ENCODE measurements around the gene CD151. TPM values are rescaled to one million over a fixed set of nuclear protein-coding genes. Genes with fewer than 3 reads are reported as not detected.

The CD151 gene
- total RNA-seq, 5 donors from 2014 or later (not counting 1 experiment from before 2014, with no cell fraction given): 14.9 to 28.2 (median 25.6) TPM

DNA sequence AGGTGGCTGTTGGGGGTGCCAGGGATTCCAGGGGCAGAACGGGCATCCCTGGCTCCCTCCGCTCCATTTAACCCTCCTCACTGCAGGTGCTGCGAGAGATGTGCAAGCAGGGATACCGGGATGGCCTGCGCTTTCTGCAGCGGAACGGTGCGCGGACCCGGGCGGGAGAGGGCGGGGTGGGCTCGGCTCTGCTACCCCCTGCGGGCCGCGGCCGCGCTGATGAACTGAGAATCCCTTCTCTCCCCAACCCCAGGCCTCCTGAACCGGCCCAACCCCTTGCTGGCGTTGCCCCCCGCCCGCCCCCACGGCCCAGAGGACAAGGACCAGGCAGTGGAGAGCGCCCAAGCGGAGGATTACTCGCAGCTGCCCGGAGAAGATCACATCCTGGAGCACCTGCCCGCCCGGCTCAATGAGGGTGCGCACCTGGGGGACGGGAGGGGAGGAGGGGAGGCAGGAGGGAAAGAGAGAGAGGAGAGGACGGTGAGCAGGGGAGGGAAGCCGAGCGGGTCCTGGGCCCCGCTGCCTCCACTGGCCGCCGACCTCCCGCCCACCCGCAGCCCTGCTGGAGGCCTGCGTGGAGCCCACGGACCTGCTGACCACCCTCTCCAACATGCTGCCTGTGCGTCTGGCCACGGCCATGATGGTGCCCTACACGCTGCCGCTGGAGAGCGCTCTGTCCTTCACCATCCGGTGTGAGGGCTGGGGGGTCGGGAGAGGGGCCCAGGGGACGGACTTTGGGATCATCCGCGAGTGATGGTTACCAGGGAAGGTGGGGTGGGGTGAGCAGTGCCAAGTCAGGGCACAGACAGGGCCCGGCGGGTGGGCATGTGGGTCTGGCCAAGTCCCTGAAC lies 9.1 kb upstream of the CD151 start:
- Histone ChIP-seq H3K4me1 (ENCODE audit: control insufficient read depth in 1 of 2, extremely low read depth in 1 of 2, insufficient read depth in 2 of 2, low read length in 2 of 2) (peaks cover 8 to 61% of the 10 kb centered on the region in 2 experiments), H3K36me3 (ENCODE audit: control insufficient read depth in 2 of 2, extremely low read depth in 1 of 2, insufficient read depth in 1 of 2, low read length in 1 of 2) (peaks cover 7 to 29% of the 10 kb centered on the region in 2 donors), H3K9me3 (no peaks in the 10 kb centered on the region), H3K27ac (ENCODE audit: low read length) (no peak overlapping the region), H3K4me3 (ENCODE audit: control insufficient read depth in 1 of 2, extremely low read depth in 1 of 2, low read length in 1 of 2) (no peak overlapping the region), H3K27me3 (replicated peaks in 1 of 2; ENCODE audit: control insufficient read depth in 2 of 2, extremely low read depth in 1 of 2, insufficient read depth in 2 of 2, low read length in 1 of 2) (peaks cover 0 to 39% of the 10 kb centered on the region in 2 experiments)
- 96% methylated on average over 27 of the region's 53 CpGs for WGBS (ENCODE audit: insufficient coverage)
- CTCF ChIA-PET: no interaction called here
- Mint-ChIP-seq H3K27me3 (peaks cover 6 to 13% of the 10 kb centered on the region in 2 donors), H3K9me3 (no peaks in the 10 kb centered on the region), H3K27ac (no peak overlapping the region), H3K4me1 (peaks cover 15 to 35% (median 24%) of the 10 kb centered on the region in 3 donors), H3K4me3 (no peak overlapping the region), H3K36me3 (peaks cover 17% of the 10 kb centered on the region)
- POLR2A ChIA-PET: no interaction called here
- ATAC-seq (replicated peaks in 1 of 4): no peak
- no peak for DNase-seq

DNA sequence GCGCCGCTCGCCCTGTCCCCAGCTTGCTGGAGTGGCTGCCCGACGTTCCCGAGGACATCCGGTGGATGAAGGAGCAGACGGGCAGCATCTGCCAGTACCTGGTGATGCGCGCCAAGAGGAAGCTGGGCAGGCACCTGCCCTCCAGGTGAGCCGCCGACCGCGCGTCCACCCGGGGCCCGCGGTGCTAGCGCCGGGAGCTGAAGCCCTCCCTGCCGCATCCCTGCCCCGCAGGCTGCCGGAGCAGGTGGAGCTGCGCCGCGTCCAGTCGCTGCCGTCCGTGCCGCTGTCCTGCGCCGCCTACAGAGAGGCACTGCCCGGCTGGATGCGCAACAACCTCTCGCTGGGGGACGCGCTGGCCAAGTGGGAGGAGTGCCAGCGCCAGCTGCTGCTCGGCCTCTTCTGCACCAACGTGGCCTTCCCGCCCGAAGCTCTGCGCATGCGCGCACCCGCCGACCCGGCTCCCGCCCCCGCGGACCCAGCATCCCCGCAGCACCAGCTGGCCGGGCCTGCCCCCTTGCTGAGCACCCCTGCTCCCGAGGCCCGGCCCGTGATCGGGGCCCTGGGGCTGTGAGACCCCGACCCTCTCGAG lies 8.4 kb upstream of the CD151 start:
- Histone ChIP-seq H3K27ac (ENCODE audit: low read length) (no peak overlapping the region), H3K9me3 (no peaks in the 10 kb centered on the region), H3K27me3 (replicated peaks in 1 of 2; ENCODE audit: control insufficient read depth in 2 of 2, extremely low read depth in 1 of 2, insufficient read depth in 2 of 2, low read length in 1 of 2) (peaks cover 0 to 46% of the 10 kb centered on the region in 2 experiments), H3K4me3 (ENCODE audit: control insufficient read depth in 1 of 2, extremely low read depth in 1 of 2, low read length in 1 of 2) (no peak overlapping the region), H3K4me1 (ENCODE audit: control insufficient read depth in 1 of 2, extremely low read depth in 1 of 2, insufficient read depth in 2 of 2, low read length in 2 of 2) (peaks cover 7 to 62% of the 10 kb centered on the region in 2 experiments), H3K36me3 (ENCODE audit: control insufficient read depth in 2 of 2, extremely low read depth in 1 of 2, insufficient read depth in 1 of 2, low read length in 1 of 2) (peaks cover 7 to 29% of the 10 kb centered on the region in 2 donors)
- Mint-ChIP-seq H3K9me3 (no peaks in the 10 kb centered on the region), H3K4me1 (peaks cover 21 to 42% (median 30%) of the 10 kb centered on the region in 3 donors), H3K27me3 (peaks cover 6 to 20% of the 10 kb centered on the region in 2 donors), H3K36me3 (peaks cover 17% of the 10 kb centered on the region), H3K27ac (no peak overlapping the region), H3K4me3 (no peak overlapping the region)
- CTCF ChIA-PET: no interaction called here
- no peak for DNase-seq
- no peak for ATAC-seq (replicated peaks in 1 of 4)
- POLR2A ChIA-PET: no interaction called here
- WGBS (ENCODE audit: insufficient coverage): 97% methylated on average over 54 of the region's 59 CpGs

DNA sequence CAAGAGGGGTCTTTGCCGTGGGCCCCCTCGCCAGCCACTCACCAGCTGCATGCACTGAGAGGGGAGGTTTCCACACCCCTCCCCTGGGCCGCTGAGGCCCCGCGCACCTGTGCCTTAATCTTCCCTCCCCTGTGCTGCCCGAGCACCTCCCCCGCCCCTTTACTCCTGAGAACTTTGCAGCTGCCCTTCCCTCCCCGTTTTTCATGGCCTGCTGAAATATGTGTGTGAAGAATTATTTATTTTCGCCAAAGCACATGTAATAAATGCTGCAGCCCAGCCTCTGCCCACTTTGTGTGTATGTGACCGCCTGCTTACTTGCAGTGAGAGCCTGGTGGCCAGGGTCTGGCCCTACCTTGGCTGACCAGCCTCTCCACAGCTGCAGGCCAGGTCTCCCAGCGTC lies 7.8 kb upstream of the CD151 start:
- peaks cover 17% of the 10 kb centered on the region for H3K36me3 Mint-ChIP-seq
- Histone ChIP-seq H3K9me3 (no peaks in the 10 kb centered on the region), H3K36me3 (ENCODE audit: control insufficient read depth in 2 of 2, extremely low read depth in 1 of 2, insufficient read depth in 1 of 2, low read length in 1 of 2) (peaks cover 7 to 29% of the 10 kb centered on the region in 2 donors), H3K4me1 (ENCODE audit: control insufficient read depth in 1 of 2, extremely low read depth in 1 of 2, insufficient read depth in 2 of 2, low read length in 2 of 2) (peaks cover 12 to 68% of the 10 kb centered on the region in 2 experiments), H3K27me3 (replicated peaks in 1 of 2; ENCODE audit: control insufficient read depth in 2 of 2, extremely low read depth in 1 of 2, insufficient read depth in 2 of 2, low read length in 1 of 2) (peaks cover 0 to 52% of the 10 kb centered on the region in 2 experiments), H3K4me3 (ENCODE audit: control insufficient read depth in 1 of 2, extremely low read depth in 1 of 2, low read length in 1 of 2) (no peak overlapping the region), H3K27ac (ENCODE audit: low read length) (no peak overlapping the region)
- DNase-seq (no peak), ATAC-seq (replicated peaks in 1 of 4) (no peak)
- peaks cover 21 to 46% (median 35%) of the 10 kb centered on the region in 3 donors for H3K4me1 Mint-ChIP-seq
- H3K27me3 Mint-ChIP-seq: peaks cover 9 to 25% of the 10 kb centered on the region in 2 donors
- no peak overlapping the region for H3K4me3 Mint-ChIP-seq
- H3K9me3 Mint-ChIP-seq: no peaks in the 10 kb centered on the region
- ChIA-PET POLR2A (no interaction called here), CTCF (no interaction called here)
- 92% methylated on average over 5 of the region's 11 CpGs for WGBS (ENCODE audit: insufficient coverage)
- no peak overlapping the region for H3K27ac Mint-ChIP-seq

DNA sequence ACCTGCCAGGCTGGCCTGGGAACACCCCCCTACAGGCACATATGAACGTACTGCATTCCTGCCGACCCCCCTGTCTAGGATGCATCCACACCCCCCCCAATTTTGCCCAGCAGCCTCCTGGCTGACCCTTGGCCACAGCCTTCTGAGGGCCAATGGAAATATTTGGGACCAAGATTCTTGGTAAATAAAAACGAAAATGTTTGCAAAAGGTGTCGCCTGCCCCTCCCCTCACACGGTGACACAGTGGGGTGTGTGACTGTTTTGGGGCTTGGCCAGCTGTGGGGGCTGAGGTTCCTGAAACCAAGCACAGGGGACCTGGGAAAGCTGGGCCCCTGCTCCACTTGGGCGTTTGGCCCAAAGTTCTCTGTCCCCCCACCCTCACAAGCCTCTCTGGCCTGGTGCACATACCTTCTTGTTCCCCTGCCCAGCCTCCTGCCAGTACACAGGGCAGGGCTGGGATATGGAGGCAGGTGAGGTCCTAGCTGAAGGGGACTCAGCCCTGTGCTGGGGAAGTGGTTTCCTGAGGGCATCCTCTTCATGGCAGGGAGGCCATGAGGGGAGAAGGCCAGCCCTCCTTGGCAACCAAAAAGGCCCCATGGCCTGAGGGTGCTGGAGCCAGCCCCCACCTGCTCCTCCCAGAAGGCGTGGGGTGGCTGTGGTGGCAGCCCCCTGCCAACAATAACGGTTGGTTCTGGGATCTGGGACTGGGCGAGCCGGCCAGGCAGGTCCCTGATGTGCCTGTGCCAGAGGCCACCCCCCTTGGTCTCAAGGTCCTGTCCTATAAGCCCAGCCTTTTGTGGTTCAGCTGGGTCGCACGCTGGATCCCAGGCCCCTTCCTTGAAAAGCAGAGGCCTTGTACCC lies 7.2 kb upstream of the CD151 start:
- Histone ChIP-seq H3K4me1 (ENCODE audit: control insufficient read depth in 1 of 2, extremely low read depth in 1 of 2, insufficient read depth in 2 of 2, low read length in 2 of 2) (peaks cover 15 to 68% of the 10 kb centered on the region in 2 experiments), H3K9me3 (no peaks in the 10 kb centered on the region), H3K27me3 (replicated peaks in 1 of 2; ENCODE audit: control insufficient read depth in 2 of 2, extremely low read depth in 1 of 2, insufficient read depth in 2 of 2, low read length in 1 of 2) (peaks cover 0 to 58% of the 10 kb centered on the region in 2 experiments), H3K27ac (ENCODE audit: low read length) (no peak overlapping the region), H3K4me3 (ENCODE audit: control insufficient read depth in 1 of 2, extremely low read depth in 1 of 2, low read length in 1 of 2) (no peak overlapping the region), H3K36me3 (ENCODE audit: control insufficient read depth in 2 of 2, extremely low read depth in 1 of 2, insufficient read depth in 1 of 2, low read length in 1 of 2) (peaks cover 7 to 29% of the 10 kb centered on the region in 2 donors)
- Mint-ChIP-seq H3K4me3 (no peak overlapping the region), H3K36me3 (peaks cover 17% of the 10 kb centered on the region), H3K27me3 (peaks cover 9 to 28% of the 10 kb centered on the region in 2 donors), H3K4me1 (peaks cover 21 to 42% (median 34%) of the 10 kb centered on the region in 3 donors), H3K9me3 (no peaks in the 10 kb centered on the region), H3K27ac (no peak overlapping the region)
- no peak for ATAC-seq (replicated peaks in 1 of 4)
- ChIA-PET CTCF (no interaction called here), POLR2A (no interaction called here)
- WGBS (ENCODE audit: insufficient coverage): 93% methylated on average over 5 of the region's 12 CpGs
- no peak for DNase-seq

DNA sequence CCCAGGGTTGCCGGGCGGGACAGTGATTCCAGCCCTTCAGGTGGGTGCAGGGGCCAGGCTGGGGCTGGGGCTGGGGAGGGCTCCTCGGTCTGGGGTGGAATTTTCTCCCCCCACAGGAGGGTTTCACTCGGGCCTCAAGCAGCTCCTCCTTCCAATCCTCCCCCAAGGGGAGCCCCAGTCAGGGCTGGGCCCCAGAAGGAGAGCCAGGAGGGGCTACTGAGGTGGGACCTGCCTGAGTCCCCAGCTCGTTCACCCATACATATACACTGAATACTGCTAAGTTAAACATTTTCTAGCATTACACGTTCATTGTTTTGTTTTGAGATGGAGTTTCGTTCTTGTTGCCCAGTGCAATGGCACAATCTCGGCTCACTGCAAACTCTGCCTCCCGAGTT lies 6.5 kb upstream of the CD151 start:
- 55% methylated on average over 2 of the region's 9 CpGs for WGBS (ENCODE audit: insufficient coverage)
- H3K9me3 ChIP-seq: no peaks in the 10 kb centered on the region
- H3K27ac Mint-ChIP-seq: no peak overlapping the region
- no peak overlapping the region for H3K4me3 ChIP-seq (ENCODE audit: control insufficient read depth in 1 of 2, extremely low read depth in 1 of 2, low read length in 1 of 2)
- ChIA-PET CTCF (no interaction called here), POLR2A (no interaction called here)
- H3K36me3 ChIP-seq (ENCODE audit: control insufficient read depth in 2 of 2, extremely low read depth in 1 of 2, insufficient read depth in 1 of 2, low read length in 1 of 2): peaks cover 7 to 29% of the 10 kb centered on the region in 2 donors
- peaks cover 14 to 39% (median 28%) of the 10 kb centered on the region in 3 donors for H3K4me1 Mint-ChIP-seq
- no peak for ATAC-seq (replicated peaks in 1 of 4)
- H3K27me3 ChIP-seq (replicated peaks in 1 of 2; ENCODE audit: control insufficient read depth in 2 of 2, extremely low read depth in 1 of 2, insufficient read depth in 2 of 2, low read length in 1 of 2): peaks cover 0 to 65% of the 10 kb centered on the region in 2 experiments
- no peak overlapping the region for H3K27ac ChIP-seq (ENCODE audit: low read length)
- peaks cover 19 to 68% of the 10 kb centered on the region in 2 experiments for H3K4me1 ChIP-seq (ENCODE audit: control insufficient read depth in 1 of 2, extremely low read depth in 1 of 2, insufficient read depth in 2 of 2, low read length in 2 of 2)
- H3K4me3 Mint-ChIP-seq: peak overlapping the region; percentile 65 to 72 (median 71)
- peaks cover 17% of the 10 kb centered on the region for H3K36me3 Mint-ChIP-seq
- H3K9me3 Mint-ChIP-seq: no peaks in the 10 kb centered on the region
- peaks cover 9 to 30% of the 10 kb centered on the region in 2 donors for H3K27me3 Mint-ChIP-seq
- no peak for DNase-seq

DNA sequence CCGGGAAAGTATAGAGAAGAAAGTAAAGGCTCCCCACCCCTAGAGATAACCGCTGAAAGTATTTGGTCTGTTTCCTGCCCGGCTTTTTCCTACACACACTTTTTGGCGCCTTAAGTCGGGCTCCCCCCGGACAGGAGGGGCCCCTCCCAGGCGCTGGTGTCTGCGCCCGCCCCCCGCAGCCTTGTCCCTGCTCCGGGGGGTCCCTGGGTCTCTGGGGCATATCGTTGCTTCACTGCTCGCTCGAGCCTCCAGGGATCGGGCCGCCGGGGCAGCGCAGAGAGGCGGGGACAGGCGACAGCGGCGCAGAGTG lies 6.0 kb upstream of the CD151 start:
- Histone ChIP-seq H3K4me3 (ENCODE audit: control insufficient read depth in 1 of 2, extremely low read depth in 1 of 2, low read length in 1 of 2) (peak overlapping the region; percentile 38 to 62), H3K27ac (ENCODE audit: low read length) (no peak overlapping the region), H3K36me3 (ENCODE audit: control insufficient read depth in 2 of 2, extremely low read depth in 1 of 2, insufficient read depth in 1 of 2, low read length in 1 of 2) (peaks cover 7 to 24% of the 10 kb centered on the region in 2 donors), H3K9me3 (no peaks in the 10 kb centered on the region), H3K4me1 (ENCODE audit: control insufficient read depth in 1 of 2, extremely low read depth in 1 of 2, insufficient read depth in 2 of 2, low read length in 2 of 2) (peaks cover 20 to 68% of the 10 kb centered on the region in 2 experiments), H3K27me3 (replicated peaks in 1 of 2; ENCODE audit: control insufficient read depth in 2 of 2, extremely low read depth in 1 of 2, insufficient read depth in 2 of 2, low read length in 1 of 2) (peaks cover 0 to 70% of the 10 kb centered on the region in 2 experiments)
- peaks cover 17% of the 10 kb centered on the region for H3K36me3 Mint-ChIP-seq
- no peak overlapping the region for H3K27ac Mint-ChIP-seq
- H3K27me3 Mint-ChIP-seq: peaks cover 9 to 34% of the 10 kb centered on the region in 2 donors
- ChIA-PET CTCF (no interaction called here), POLR2A (no interaction called here)
- no peak for DNase-seq
- H3K9me3 Mint-ChIP-seq: no peaks in the 10 kb centered on the region
- peak in 2 of 4 experiments; percentile 3 to 6 for ATAC-seq (replicated peaks in 1 of 4)
- under 1% methylated on average over 17 of the region's 22 CpGs for WGBS (ENCODE audit: insufficient coverage)
- H3K4me3 Mint-ChIP-seq: peak overlapping the region; percentile 65 to 72 (median 71)
- H3K4me1 Mint-ChIP-seq: peaks cover 18 to 42% (median 28%) of the 10 kb centered on the region in 3 donors
